ENCODE results near the gene PLCXD3.

DNA sequence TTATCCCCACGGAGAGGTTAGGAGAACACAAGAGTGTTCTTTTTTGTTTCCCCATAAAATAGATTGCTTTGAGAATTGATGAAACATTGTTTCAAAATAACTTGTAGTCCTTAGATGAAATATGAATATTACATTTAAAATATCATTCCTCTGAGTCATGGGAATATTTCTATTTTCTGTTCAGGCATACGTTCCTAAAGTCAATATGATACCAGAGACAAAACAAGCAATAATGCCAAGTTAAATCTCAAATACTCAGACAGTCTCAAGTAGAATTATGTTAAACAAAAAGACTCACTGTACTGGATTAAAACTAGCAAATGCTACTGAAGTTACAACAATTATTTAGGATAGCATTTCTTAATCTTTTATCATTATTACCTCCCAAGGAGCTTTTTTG lies 185.3 kb downstream of the PLCXD3 start:
- no peak for TF ChIP-seq POLR2A (IDR thresholded peaks at IDR 0.05)
- TF ChIP-seq CTCF (IDR thresholded peaks at IDR 0.05) = no peak
- TF ChIP-seq EP300 (IDR thresholded peaks at IDR 0.05) = no peak
